Subcutaneous abdominal adipose tissue (tissue), 5 donors: ENCODE results near the gene HRH1.
A peak's percentile ranks its signal among the peaks of the same experiment; 100 is the strongest.
"Not testable (repeated sequence)": the region's sequence is repeated elsewhere in the genome, so short reads cannot be mapped to it uniquely, and the experiment has no call there.

Experiments
- H3K27ac ChIP-seq: one replicate; pipeline ENCODE4 v1.7.0; 2013; ENCODE audit warnings: low read depth, mild to moderate bottlenecking, inconsistent platforms, low read length, moderate library complexity
- H3K27me3 ChIP-seq, 5 donors: one replicate each; pipeline ENCODE4 v1.7.0; 2013; ENCODE audit warnings: low read length in 5 of 5, inconsistent platforms in 1 of 5; ENCODE audit not compliant: control insufficient read depth in 5 of 5, insufficient read depth in 4 of 5
- H3K36me3 ChIP-seq, 5 donors: one replicate each; pipeline ENCODE4 v1.7.0; 2013; ENCODE audit warnings: low read length in 5 of 5; ENCODE audit not compliant: control insufficient read depth in 5 of 5, insufficient read depth in 5 of 5
- H3K4me1 ChIP-seq, 5 donors: one replicate each; pipeline ENCODE4 v1.7.0; 2013; ENCODE audit warnings: low read length in 5 of 5, mild to moderate bottlenecking in 3 of 5, moderate library complexity in 1 of 5; ENCODE audit not compliant: control insufficient read depth in 5 of 5, insufficient read depth in 5 of 5
- H3K4me3 ChIP-seq, 5 donors: one replicate each; pipeline ENCODE4 v1.7.0; 2013; ENCODE audit warnings: low read length in 5 of 5, low read depth in 1 of 5
- H3K9ac ChIP-seq, 5 donors: one replicate each; pipeline ENCODE4 v1.7.0; 2013; ENCODE audit warnings: low read length in 5 of 5, mild to moderate bottlenecking in 4 of 5, moderate library complexity in 3 of 5
- H3K9me3 ChIP-seq, 5 donors: one replicate each; pipeline ENCODE4 v1.7.0; 2013; ENCODE audit warnings: low read length in 5 of 5; ENCODE audit not compliant: control insufficient read depth in 5 of 5
- donor health status: healthy.
- donor health status: healthy.
- donor health status: healthy.
- donor health status: healthy.
- donor health status: healthy.

HRH1 gene

GRCh38 chr3:11201251-11202019, 47.1 kb downstream of the HRH1 start:
- Histone ChIP-seq H3K36me3 (no peaks in the 10 kb centered on the region), H3K9ac (no peak overlapping the region), H3K9me3 (no peaks in the 10 kb centered on the region), H3K4me1 (peaks cover 0 to 28% (median 5%) of the 10 kb centered on the region in 5 donors), H3K27ac (peak overlapping the region; percentile 60), H3K4me3 (no peak overlapping the region), H3K27me3 (peaks cover 0 to 4% (median 0%) of the 10 kb centered on the region in 5 donors)

- Histone ChIP-seq H3K4me1 (peaks cover 0 to 32% (median 5%) of the 10 kb centered on the region in 5 donors), H3K27ac (no peak overlapping the region), H3K9me3 (no peaks in the 10 kb centered on the region), H3K9ac (no peak overlapping the region), H3K4me3 (no peak overlapping the region), H3K27me3 (peaks cover 0 to 4% (median 0%) of the 10 kb centered on the region in 5 donors), H3K36me3 (no peaks in the 10 kb centered on the region)
These were observed 49.7 kb downstream of the HRH1 start for GRCh38 chr3:11203961-11204360.

DNA sequence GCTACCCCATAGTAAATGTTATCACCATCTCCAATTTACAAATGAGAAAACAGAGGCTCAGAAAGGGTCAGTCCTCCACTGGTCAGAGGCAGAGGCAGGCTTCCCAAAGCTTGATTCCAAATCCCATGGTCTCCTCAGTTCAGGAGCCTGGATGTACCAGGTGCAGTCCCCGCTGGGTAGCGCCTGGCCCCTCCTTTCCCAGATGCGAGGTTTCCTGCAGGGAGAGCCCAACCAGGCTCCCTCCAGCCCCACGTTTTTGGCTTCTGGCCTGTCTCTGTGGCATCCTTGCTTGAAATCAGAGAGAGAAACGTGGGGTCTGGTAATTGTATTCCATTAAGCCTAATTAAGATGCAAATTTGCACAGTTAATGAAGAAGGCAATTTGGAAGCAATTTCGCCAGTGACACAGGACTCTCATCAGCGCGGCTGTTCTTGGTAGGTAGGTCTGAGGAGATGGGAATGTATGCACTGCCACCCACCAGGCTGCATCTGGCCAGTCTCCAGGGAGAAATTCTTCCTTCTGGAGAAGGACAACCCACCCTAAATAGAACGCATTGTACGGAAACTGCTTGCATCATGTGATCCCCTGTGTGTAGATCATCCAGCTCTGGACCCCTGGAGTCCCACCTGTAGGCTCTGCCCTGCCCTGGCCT, 50.5 kb downstream of the HRH1 start:
- Histone ChIP-seq H3K27me3 (no peaks in the 10 kb centered on the region), H3K27ac (no peak overlapping the region), H3K4me3 (no peak overlapping the region), H3K36me3 (no peaks in the 10 kb centered on the region), H3K4me1 (peaks cover 0 to 27% (median 5%) of the 10 kb centered on the region in 5 donors), H3K9me3 (no peaks in the 10 kb centered on the region), H3K9ac (no peak overlapping the region)

DNA sequence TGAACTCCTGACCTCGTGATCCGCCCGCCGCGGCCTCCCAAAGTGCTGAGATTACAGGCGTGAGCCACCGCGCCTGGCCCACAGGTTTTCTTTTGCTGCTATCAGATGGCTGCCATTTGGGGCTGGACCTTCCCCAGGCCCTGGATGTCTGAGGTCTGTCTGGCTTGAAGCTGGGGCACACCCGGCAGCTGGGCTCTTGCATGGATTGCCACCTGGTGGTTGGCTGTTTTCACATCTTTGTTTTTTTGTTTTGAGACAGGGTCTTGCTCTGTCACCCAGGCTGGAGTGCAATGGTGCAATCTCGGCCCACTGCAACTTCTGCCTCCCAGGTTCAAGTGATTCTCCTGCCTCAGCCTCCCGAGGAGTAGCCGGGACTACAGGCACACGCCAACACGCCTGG, 51.6 kb downstream of the HRH1 start:
- H3K9ac ChIP-seq, H3K4me3 ChIP-seq, H3K27me3 ChIP-seq, H3K36me3 ChIP-seq, H3K9me3 ChIP-seq, H3K27ac ChIP-seq: not testable (repeated sequence)
- peaks cover 0 to 20% (median 5%) of the 10 kb centered on the region in 5 donors for H3K4me1 ChIP-seq

DNA sequence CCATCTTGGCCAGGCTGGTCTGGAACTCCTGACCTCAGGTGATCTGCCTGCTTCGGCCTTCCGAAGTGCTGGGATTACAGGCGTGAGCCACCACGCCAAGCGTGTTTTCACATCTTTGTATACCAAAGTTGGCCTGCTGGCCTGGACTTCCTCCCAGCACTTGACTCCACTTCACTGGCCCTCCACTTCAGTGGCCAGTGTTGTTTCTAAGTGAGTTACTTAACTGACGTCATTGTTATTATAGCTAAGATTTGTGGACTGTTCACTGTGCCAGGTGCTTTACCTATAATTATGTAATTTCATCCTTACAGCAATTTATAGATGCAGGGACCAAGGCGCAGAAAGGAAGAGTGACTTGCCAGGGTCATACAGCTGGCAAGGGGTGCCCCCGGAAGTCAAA, 52.0 kb downstream of the HRH1 start:
- peaks cover 0 to 16% (median 3%) of the 10 kb centered on the region in 5 donors for H3K4me1 ChIP-seq
- no peaks in the 10 kb centered on the region for H3K9me3 ChIP-seq
- no peak overlapping the region for H3K4me3 ChIP-seq
- no peak overlapping the region for H3K27ac ChIP-seq
- no peak overlapping the region for H3K9ac ChIP-seq
- no peaks in the 10 kb centered on the region for H3K36me3 ChIP-seq
- no peaks in the 10 kb centered on the region for H3K27me3 ChIP-seq

DNA sequence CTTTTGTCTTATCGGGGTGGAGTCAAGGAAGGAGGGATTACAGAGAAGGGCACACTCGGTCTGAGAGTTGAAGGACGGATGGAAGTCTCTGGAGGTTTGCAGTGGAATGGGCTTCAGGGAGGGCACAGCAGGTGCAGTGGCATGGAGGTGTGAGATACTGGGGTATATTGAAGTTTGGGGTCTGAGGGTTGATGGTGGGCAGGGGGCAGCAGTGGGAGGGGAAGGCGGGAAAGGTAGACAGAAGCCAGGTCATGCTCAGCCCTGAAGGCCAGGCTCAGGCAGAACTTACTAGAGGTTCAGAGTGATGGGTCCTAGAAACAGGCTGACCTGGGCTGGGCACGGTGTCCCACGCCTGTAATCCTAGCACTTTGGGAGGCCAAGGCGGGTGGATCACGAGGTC, 52.7 kb downstream of the HRH1 start:
- Histone ChIP-seq H3K36me3 (no peaks in the 10 kb centered on the region), H3K9me3 (no peaks in the 10 kb centered on the region), H3K9ac (no peak overlapping the region), H3K27ac (no peak overlapping the region), H3K4me1 (peaks cover 0 to 13% (median 4%) of the 10 kb centered on the region in 5 donors), H3K27me3 (no peaks in the 10 kb centered on the region), H3K4me3 (no peak overlapping the region)

- Histone ChIP-seq H3K9ac (no peak overlapping the region), H3K27ac (no peak overlapping the region), H3K36me3 (no peaks in the 10 kb centered on the region), H3K27me3 (peaks cover 0 to 5% (median 0%) of the 10 kb centered on the region in 5 donors), H3K9me3 (no peaks in the 10 kb centered on the region), H3K4me3 (no peak overlapping the region), H3K4me1 (peaks cover 0 to 11% (median 4%) of the 10 kb centered on the region in 5 donors)
These were observed 57.4 kb downstream of the HRH1 start for GRCh38 chr3:11211531-11212298.

GRCh38 chr3:11212299-11212608, 58.0 kb downstream of the HRH1 start:
- H3K27me3 ChIP-seq, result peaks cover 0 to 5% (median 0%) of the 10 kb centered on the region in 5 donors
- no peak overlapping the region for H3K4me3 ChIP-seq
- H3K9ac ChIP-seq, result no peak overlapping the region
- peaks cover 0 to 11% (median 4%) of the 10 kb centered on the region in 5 donors for H3K4me1 ChIP-seq
- H3K9me3 ChIP-seq, result no peaks in the 10 kb centered on the region
- no peaks in the 10 kb centered on the region for H3K36me3 ChIP-seq
- H3K27ac ChIP-seq, result no peak overlapping the region

GRCh38 chr3:11212784-11213183, 58.5 kb downstream of the HRH1 start:
- no peak overlapping the region for H3K9ac ChIP-seq
- H3K27ac ChIP-seq, result no peak overlapping the region
- H3K4me3 ChIP-seq, result no peak overlapping the region
- H3K36me3 ChIP-seq, result no peaks in the 10 kb centered on the region
- H3K4me1 ChIP-seq, result peaks cover 0 to 9% (median 4%) of the 10 kb centered on the region in 5 donors
- H3K27me3 ChIP-seq, result peaks cover 0 to 5% (median 0%) of the 10 kb centered on the region in 5 donors
- H3K9me3 ChIP-seq, result no peaks in the 10 kb centered on the region
